ENCODE data around the gene ASPG. TPM values are rescaled to one million over a fixed set of nuclear protein-coding genes. Genes with fewer than 3 reads are reported as not detected.

The ASPG gene
- total and polyA plus RNA-seq, 2 donors (not counting 3 experiments of a cell fraction or from before 2014, with no cell fraction given): not detected

GRCh38 chr14:104096318-104096717, 10.8 kb downstream of the ASPG start:
- DNase-seq (ENCODE audit: low read depth, low spot score): no peak
- no peak overlapping the region for H3K4me2 ChIP-seq (ENCODE audit: insufficient read depth, low read length)
- H3K79me2 ChIP-seq (ENCODE audit: control insufficient read depth, insufficient read depth, low read length): no peaks in the 10 kb centered on the region
- intact Hi-C loops (cut with micrococcal nuclease): no loop called here
- H4K20me1 ChIP-seq (replicated peaks; ENCODE audit: control insufficient read depth, extremely low read depth, insufficient read depth, low read length): no peaks in the 10 kb centered on the region
- CTCF ChIA-PET: interaction anchor here (1.3 to 4.5 kb wide), 5 partner anchors 9 to 544 kb away, joined by 4 to 64 read pairs (median 7); no protein-coding TSS in a partner anchor
- FAIRE-seq: no peak
- no TSS peak for BruUV-seq (replicated peaks)
- no peak overlapping the region for H3K9ac ChIP-seq (replicated peaks; ENCODE audit: extremely low read depth, insufficient read depth, low read length)
- POLR2A ChIA-PET: no interaction called here
- H3K27ac ChIP-seq (ENCODE audit: insufficient read depth, low read depth, low read length): no peak overlapping the region
- no peaks in the 10 kb centered on the region for H3K9me1 ChIP-seq (replicated peaks; ENCODE audit: control insufficient read depth, extremely low read depth, insufficient read depth, low read length)
- no peak for TF ChIP-seq EZH2 (IDR thresholded peaks at IDR 0.05; ENCODE audit: borderline replicate concordance, low read depth, low read length, severe bottlenecking)
- TF ChIP-seq JUN (IDR thresholded peaks at IDR 0.05; ENCODE audit: borderline replicate concordance, insufficient read depth, insufficient read length, low read depth): no peak
- no peak for TF ChIP-seq POLR2AphosphoS5 (IDR thresholded peaks at IDR 0.05; ENCODE audit: insufficient read depth, low read depth, low read length)
- TF ChIP-seq FOS (IDR thresholded peaks at IDR 0.05; ENCODE audit: borderline replicate concordance, insufficient read depth, low read length): no peak
- no peak for TF ChIP-seq GATA2 (IDR thresholded peaks at IDR 0.05; ENCODE audit: insufficient read depth, insufficient read length, low read depth, low read length)
- no peak for TF ChIP-seq CTCF (IDR thresholded peaks at IDR 0.05; ENCODE audit: extremely low read depth in 1 of 2, insufficient read depth in 1 of 2, low read depth in 1 of 2, low read length in 2 of 2)
- no peak for TF ChIP-seq POLR2A (IDR thresholded peaks at IDR 0.05; ENCODE audit: low read depth, low read length)
- TF ChIP-seq MAX (IDR thresholded peaks at IDR 0.05; ENCODE audit: insufficient read depth, insufficient read length): no peak
- TF ChIP-seq MYC (IDR thresholded peaks at IDR 0.05; ENCODE audit: low read depth, low read length): no peak
- no peak overlapping the region for H3K4me3 ChIP-seq (replicated peaks in 1 of 3; ENCODE audit: insufficient read depth in 1 of 3, low read depth in 1 of 3, low read length in 3 of 3)
- no peak overlapping the region for H2AFZ ChIP-seq (ENCODE audit: low read depth, low read length)
- dilution Hi-C loops (cut with MboI; ENCODE audit: extremely low pct_ligation_motif_present, low sequenced_read_pairs): no loop called here
- no peaks in the 10 kb centered on the region for H3K9me3 ChIP-seq (replicated peaks; ENCODE audit: control insufficient read depth, insufficient read depth, low read length)
- no peaks in the 10 kb centered on the region for H3K36me3 ChIP-seq (ENCODE audit: control insufficient read depth in 2 of 2, extremely low read depth in 1 of 2, insufficient read depth in 2 of 2, low read length in 2 of 2)
- H3K4me1 ChIP-seq (ENCODE audit: control insufficient read depth, extremely low read depth, insufficient read depth, low read length): no peaks in the 10 kb centered on the region
- no peaks in the 10 kb centered on the region for H3K27me3 ChIP-seq (ENCODE audit: control insufficient read depth in 2 of 2, insufficient read depth in 2 of 2, low read length in 2 of 2)

All from endothelial cell of umbilical vein (primary cell).